Astrocyte (in vitro differentiated cells and primary cell): ENCODE measurements around the gene ANKRD26.

Experiments
- EZH2 ChIP-seq: IDR thresholded peaks from 2 replicates; pipeline ENCODE4 v1.6.1; 2012; ENCODE audit warnings: mild to moderate bottlenecking, low read length, inconsistent platforms; ENCODE audit not compliant: insufficient read depth
- TF ChIP-seq, protein P1 (sequence below): IDR thresholded peaks from 2 replicates; pipeline ENCODE4 v1.5.1; 2011; ENCODE audit warnings: low read depth, mild to moderate bottlenecking, inconsistent platforms, low read length, moderate library complexity; ENCODE audit not compliant: insufficient read depth

DNA sequence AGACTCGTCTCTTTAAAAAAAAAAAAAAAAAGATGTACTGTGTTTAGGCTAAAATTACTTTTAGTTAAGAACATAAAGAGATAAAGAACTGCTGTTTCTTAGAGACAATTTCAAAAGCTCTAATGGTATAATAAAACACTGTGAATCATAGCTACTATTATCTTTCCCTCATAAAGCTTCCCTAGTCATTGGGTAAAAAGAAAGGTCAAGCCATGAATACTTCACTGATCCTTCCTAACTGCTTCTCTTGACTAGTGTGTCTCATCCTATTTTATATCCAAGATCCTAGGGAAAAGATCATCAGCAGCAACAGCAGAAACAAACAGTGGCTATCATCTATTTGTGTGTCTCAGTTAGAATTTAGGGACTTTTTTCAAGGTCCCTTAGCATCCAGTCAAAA lies 43.4 kb upstream of the ANKRD26 start:
- TF ChIP-seq, protein P1, sequence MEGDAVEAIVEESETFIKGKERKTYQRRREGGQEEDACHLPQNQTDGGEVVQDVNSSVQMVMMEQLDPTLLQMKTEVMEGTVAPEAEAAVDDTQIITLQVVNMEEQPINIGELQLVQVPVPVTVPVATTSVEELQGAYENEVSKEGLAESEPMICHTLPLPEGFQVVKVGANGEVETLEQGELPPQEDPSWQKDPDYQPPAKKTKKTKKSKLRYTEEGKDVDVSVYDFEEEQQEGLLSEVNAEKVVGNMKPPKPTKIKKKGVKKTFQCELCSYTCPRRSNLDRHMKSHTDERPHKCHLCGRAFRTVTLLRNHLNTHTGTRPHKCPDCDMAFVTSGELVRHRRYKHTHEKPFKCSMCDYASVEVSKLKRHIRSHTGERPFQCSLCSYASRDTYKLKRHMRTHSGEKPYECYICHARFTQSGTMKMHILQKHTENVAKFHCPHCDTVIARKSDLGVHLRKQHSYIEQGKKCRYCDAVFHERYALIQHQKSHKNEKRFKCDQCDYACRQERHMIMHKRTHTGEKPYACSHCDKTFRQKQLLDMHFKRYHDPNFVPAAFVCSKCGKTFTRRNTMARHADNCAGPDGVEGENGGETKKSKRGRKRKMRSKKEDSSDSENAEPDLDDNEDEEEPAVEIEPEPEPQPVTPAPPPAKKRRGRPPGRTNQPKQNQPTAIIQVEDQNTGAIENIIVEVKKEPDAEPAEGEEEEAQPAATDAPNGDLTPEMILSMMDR: no peak
- TF ChIP-seq EZH2: no peak
